Measurements from ENCODE around the gene KCNIP4.

The KCNIP4 gene

DNA sequence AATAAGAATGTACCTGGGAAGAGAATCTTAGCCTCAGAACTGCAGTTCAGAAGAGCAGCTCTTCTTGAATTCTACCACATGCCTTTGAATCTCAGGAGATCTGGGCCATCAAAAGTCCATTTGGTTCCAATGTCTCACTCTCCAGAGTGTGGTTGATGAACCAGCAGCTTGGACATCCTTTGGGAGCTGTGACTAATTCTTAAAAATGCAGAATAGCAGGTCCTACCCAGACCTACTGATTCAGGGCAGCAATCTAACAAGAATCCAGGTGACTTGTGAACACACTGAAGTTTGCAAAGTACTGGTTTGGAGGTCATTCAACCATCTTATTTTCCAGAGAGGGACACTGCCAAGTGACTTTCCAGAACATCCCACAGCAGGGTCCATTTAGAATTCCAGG, 1003.6 kb downstream of the KCNIP4 start:
- DNase-seq (ENCODE audit: low spot score): no peak

DNA sequence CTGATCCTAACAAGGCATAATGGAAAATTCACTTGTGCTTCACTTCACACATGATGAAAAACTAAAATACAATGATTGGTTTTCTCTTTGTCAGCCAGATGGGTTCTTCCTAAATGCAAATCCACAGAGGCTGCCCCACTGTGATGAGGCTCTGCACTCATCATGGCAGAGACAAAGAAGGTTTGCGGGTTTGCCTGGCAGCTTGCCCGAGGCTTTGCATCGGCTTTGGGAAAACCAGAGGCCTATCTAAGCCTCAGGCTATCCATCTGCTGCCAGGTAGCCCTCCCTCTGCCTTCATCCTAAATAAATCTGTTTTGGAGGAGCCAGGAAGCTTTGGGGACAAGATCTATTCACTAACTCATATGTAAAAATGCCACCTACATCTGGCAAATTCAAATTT, 1004.1 kb downstream of the KCNIP4 start:
- no peak for DNase-seq (ENCODE audit: low spot score)

DNA sequence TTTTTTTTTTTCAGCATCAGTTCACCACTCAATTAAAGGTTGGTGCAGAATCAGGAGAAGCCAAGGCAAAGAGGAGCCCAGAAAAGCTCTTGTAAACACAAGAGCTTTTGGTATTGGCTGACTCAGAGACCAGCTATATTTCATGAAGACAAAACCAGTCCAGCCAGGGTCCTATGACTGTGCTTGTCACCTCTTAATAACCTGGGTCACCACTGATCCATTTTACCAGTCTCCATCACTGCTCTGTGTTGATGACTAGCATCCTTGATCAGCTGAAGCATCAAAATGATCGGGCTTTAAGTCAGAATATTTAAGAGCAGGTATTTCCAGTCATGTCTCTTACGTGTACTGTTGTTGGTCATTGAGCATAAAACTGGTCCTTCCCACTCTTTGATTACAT, 1010.4 kb downstream of the KCNIP4 start:
- no peak for DNase-seq (ENCODE audit: low spot score)

DNA sequence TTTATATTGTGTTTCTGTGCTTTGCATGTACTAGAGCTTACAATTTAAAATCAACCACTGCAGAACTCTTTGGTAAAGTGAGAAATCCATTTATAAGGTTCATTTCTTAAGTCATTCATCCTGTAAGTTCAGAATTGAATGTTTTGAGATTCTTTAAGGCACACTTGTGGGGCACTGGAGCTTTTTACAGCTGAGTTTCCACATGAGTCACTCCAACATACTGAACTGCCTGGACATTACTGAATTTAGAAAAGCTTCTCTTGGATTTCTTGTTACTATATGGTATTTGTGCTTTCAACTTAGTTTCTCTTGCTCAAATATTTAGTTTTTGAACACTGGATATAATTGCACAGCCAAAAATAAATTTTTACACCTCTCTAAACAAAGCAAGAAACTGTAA, 1022.0 kb downstream of the KCNIP4 start:
- no peak for DNase-seq (ENCODE audit: low spot score)

DNA sequence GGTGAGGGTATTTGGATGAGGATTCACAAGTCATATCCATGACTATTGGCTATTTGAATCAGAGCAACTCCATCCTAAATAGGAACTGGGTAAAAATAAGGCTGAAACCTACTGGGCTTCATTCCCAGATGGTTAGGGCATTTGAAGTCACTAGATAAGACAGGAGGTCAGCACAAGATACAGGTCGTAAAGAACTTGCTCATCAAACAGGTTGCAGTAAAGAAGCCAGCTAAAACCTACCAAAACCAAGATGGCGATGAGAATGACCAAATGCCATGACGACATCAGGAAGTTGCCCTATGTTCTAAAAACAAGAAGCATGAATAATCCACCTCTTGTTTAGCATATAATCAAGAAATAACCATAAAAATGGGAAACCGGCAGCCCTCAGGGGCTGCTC, 1023.4 kb downstream of the KCNIP4 start:
- DNase-seq (ENCODE audit: low spot score): no peak

DNA sequence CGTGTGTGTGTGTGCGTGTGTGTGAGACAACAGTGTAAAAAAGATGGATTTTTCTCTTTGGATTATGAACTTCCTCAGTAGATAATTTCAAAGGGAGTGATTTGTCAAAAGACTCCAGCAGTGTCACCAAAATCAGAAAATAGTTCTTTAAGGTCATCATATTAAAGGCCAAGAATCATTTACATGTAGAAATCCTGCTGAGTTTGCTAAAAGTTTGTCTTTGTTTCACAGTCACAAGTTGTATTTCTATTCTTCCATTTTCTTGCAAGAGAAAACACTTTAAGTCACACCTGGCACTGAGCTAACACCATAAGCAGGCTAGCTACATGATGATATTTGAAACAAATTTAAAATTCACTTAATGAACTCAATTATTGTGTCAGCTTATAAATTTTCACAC, 1025.6 kb downstream of the KCNIP4 start:
- DNase-seq (ENCODE audit: low spot score): no peak

DNA sequence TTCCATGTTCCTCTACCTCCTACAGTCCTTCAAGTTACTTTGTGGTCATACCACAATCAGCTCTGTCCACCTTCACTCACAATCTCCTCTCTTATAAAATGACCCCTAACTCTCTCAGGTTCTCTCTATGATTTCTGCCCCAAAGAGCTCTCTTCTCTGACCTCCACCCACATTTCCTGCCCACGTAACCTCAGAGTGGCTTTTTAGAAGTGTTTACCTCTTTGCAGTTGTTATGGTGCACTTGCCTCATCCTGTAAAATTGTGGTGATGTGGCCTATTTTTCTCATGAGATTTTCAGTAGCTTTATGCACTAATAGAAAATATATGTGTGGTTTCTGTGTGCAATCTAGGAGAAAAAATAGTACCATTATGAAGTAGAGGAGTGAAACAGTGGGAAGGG, 1032.5 kb downstream of the KCNIP4 start:
- no peak for DNase-seq (ENCODE audit: low spot score)

DNA sequence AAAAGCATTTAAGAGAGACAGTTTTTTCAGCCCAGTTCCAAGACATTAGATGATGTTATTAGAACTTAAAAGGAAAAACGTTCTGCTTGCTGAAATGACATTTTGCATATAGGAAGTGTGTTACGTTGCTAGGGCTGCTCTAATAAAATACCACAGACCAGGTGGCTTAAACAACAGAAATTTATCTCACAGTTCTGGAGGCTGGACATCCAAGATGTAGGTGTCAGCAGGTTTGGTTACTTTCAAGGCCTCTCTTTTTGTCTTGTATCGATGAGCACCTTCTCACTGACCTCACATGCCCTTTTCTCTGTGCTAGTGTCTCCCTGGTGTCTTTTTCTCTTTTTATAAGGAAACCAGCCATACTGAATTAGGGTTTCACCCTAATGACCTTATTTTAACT, 1043.6 kb downstream of the KCNIP4 start:
- DNase-seq (ENCODE audit: low spot score): no peak

DNA sequence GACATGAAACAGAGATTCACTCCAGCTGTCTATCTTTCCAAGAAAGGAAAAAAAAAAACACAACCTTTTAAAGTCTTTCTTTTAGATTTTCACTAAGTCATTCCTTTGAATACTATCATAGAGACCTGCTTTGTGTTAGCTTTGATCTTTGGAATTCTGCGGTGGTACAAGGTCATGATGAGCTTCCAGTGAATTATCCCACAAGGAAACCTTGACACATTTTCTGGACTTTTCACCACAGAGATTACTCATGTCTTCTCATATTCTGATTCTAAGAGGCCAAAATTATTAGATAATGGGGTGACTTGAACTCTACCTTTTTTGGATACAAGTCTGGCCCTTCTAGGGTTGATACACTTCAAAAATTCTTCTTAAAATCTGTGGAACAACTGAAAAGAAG, 1046.7 kb downstream of the KCNIP4 start:
- no peak for DNase-seq (ENCODE audit: low spot score)

DNA sequence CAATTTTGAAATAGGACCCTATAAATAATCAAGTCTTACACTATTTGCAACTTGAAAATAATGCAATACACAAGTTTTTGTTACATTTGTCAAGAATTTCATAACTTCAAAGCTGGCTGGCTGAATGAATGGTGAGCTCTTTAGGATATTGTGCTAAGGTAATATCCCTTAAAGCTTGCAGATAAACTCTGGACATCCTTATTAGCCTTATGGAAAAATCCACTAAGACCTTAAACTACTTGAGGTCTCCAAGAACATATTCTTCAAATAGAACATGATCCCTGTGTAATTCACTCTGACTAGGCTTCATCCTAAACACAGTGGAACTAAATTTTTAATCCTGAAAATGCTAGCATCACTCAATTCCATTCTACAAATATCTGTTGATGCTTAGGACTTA, 1049.0 kb downstream of the KCNIP4 start:
- no peak for DNase-seq (ENCODE audit: low spot score)

DNA sequence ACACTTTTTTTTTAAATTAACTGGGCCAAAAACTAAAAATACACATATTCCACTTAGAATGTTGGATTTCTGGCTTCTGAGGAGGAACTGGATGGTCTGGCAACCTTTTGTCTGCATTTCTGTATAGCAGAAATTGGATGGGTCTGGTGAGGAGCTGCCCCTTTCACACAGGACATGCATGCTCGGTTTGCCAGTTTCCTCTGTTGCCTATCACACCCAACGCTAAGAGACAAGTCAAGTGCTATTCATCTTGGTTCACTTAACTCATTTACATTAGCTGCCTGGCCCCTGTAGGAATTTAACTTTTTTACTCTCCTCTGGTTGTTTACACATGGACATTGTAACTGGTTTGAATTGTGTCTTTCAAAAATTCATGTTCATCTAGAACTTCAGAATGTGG, 1052.6 kb downstream of the KCNIP4 start:
- DNase-seq (ENCODE audit: low spot score): no peak

DNA sequence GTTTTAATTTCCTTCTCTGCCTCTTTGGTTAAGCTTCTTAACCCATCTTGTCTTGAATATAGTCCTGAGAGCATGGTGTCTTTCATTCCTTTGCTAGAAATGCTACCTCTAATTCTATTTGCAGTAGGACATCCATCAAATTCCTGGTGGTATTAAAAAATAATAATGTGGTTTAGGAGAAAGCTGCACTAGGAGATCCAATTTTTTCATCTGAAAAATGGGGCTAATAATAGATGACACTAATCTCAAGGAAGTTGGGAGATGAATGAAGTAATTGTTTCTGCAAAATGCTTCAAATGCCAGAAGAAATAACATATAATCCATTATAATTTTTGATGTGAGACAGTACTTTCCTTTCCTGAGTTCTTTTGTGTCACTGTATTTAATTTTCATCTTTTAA, 1053.4 kb downstream of the KCNIP4 start:
- no peak for DNase-seq (ENCODE audit: low spot score)

DNA sequence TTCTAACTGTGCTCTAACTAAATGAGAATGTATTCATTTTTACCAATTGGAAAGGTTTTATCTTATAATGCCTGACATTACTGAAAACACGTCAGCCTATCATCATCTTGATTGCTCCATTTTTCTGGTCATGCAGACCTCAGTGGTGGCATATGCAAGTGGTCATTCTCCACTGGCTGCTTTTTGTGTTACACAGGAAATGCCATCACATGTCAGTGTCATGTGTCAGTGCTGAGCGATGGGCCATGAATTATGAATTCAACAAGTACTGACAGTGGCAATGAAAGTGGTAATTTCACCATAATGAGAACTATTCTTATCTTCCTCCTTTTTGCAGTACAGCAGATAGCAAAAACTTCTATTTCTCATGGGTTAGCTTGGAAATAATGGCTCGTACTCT, 1057.8 kb downstream of the KCNIP4 start:
- no peak for DNase-seq (ENCODE audit: low spot score)

DNA sequence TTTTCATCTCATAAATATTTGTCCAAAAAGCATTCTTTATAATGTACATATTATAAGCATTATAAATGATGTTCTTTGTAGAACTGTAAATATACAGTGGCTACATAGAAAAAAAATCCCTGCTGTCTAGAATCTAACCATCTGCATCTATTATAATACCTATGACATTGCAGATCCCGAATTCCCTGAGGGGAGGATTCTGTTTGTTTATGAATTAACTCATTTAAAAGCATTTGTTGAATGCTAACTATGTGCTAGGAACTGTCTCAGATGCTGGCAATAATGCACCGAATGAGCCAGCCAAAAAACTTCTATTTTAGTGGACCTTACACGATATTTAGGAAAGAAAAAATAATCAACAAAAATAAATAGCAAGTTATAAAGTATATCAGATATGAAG, 1058.7 kb downstream of the KCNIP4 start:
- DNase-seq (ENCODE audit: low spot score): no peak

DNA sequence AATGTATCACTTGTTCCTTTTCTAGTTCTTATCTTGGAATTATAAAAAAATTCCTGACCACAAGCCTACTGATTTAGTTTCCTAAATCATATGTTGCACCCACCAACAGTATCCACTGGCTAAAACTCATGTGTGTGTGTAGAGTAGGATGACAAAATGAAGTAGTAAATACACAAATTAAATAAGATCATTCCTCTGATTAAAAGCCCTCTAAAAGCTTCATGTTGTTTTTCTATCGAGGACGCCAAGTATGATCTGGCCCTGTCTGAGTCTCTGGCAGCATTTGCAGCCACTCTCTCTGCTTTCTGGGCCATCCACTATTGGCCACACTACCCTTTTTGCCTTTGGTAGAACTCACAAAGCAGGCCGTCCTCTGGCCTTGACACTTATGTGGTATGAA, 1064.9 kb downstream of the KCNIP4 start:
- no peak for DNase-seq (ENCODE audit: low spot score)

DNA sequence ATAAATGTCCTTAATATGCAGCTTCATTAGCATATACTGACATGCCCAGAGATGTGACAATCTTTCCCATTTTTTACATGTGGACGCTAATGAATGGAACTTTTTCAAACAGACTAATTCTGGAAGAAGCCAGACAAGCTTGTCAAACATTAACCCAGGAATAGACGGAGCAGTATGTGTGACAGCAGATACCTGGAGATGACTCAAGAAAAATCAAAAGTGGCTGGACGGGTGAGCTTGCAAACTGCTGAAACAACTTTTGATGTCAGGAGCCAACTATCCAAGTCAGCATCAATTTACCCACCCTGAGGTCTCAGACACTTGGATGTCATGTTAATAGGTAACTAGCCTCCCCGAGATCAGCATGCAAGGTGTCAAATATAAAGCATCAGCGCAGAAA, 1065.3 kb downstream of the KCNIP4 start:
- DNase-seq (ENCODE audit: low spot score): no peak

DNA sequence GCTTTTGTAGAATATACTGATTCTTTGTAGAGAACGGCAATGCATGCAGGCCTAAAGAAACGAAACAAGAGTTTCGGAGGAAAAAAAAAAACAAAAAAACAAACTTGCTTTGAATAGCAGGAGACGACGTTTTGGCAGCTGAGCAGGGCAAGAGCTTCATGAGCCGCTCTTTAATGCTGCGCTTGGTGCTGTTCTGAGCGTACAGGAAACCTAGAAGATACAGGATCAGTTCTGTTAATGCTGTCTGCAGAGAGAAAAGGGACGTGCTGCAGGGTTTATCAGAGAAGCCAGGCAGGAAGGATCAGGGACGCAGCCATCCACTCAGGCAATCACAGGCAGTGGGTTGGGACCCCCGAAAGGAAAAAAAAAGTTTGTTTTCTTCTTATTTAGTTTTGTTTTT, 1066.1 kb downstream of the KCNIP4 start:
- DNase-seq (ENCODE audit: low spot score): no peak

DNA sequence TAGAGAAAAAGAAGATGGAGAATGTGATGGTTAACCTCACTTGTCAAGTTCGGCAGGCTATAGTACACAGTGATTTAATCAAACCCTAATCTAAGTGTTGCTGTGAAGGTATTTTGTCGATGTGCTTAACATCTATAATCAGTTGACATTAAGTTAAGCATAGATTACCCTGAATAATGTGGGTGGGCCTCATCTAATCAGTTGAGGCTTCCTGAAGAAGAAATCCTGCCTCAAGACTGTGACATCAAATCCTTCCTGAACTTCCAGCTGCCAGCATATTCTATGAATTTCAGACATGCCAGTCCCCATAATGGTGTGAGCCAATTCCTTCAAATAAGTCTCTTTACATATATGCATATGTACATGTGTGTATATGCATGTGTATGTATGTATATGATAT, 1066.9 kb downstream of the KCNIP4 start:
- no peak for DNase-seq (ENCODE audit: low spot score)

DNA sequence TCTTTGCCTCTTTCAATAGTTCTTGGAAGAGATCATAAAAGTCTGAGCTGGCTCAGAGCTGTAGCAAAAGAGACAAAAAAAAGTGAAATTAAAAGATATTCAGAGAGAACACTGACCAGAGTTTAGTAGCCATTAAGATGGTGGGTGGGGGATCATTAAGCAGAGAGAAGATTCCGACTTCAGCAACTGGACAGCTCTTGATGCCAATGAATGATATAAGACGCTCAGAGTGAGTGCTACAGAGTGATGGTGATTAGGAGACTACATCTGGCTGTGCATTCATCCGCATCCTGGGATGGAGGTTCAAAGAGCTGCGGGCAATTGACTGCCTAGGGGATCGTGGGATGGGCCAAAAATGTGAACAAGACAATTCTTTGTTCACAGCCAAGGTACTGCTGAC, 1069.8 kb downstream of the KCNIP4 start:
- no peak for DNase-seq (ENCODE audit: low spot score)

DNA sequence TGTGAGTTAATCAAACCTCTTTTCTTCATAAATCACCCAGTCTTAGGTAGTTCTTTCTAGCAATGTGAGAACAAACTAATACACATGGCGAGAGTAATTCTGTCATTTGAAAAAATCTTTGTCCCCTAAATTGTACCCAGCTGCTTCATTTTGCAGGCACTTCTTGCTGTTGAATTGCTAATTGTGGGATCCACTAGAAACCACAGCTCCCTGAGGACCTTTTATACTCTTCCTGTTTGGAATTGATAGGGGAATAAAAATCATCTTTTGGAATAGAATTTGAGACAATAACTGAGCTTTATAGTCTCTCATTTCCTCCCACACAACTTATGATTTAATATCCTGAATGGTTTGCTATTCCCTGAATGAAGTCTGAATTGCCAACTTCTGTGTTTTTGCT, 1078.1 kb downstream of the KCNIP4 start:
- DNase-seq (ENCODE audit: low spot score): no peak

DNA sequence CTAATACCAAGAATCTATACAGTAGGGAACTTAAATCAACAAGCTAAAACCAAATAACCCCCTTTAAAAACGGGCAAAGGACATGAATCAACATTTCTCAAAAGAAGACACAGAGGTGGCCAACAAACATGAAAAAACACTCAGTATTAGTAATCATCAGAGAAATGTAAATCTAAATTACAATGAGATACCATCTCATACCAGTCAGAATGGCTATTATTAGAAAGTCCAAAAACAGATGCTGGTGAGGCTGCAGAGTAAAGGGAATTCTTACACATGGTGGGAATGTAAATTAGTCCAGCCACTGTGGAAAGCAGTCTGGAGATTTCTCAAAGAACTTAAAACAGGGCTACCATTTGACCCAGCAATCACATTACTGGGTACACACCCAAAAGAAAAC, 1080.5 kb downstream of the KCNIP4 start:
- DNase-seq (ENCODE audit: low spot score): no peak

DNA sequence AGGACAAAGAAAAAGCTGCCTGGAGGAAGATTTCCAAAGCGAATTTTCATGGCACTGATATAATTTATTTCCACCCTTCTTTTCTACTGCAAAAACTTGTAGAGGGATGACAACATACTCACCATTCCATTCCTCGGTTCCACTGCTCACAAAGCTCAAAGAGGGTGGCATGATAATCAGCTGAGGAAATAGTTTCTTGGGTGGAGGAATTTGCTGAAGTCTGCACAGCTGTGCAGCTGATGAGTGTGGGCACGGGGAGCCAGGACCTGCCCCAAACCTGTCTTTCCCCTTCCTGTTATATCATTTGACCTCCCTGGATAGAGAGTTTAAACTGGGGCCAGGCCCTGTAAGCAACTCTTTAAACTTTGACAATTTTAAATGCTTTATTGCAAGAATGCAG, 1087.7 kb downstream of the KCNIP4 start:
- no peak for DNase-seq (ENCODE audit: low spot score)

DNA sequence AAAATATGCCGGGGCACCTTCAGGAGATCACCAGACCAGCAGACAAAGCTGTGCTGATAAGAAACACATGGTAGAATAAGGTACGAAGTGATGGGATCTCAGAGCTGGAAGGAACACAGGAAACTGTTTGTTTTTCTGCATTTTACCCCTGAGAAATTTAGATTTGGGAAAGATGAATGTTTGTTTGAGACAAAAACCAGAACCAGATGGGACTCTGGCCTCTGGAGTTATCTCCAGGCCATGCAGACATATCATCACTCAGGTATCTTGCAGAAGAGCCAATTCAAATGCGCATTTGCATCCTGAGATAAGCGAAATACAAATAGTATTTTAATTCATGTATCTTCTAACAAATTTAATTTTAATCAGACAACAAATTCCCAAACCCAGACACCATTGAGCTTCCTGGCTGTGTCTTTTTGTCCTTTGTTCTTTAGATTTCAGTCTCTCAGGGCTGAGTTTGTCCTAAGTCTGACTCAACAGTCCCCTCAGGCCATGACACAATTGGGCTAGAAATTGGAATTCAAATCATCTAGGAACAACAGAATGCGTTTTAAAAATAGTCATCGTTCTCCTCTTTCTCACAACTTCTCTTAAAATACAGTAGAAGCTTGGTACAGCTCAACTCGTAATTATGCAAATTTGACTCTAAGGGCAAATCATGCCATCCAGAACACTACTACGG, 1089.3 kb downstream of the KCNIP4 start:
- DNase-seq (ENCODE audit: low spot score): no peak

DNA sequence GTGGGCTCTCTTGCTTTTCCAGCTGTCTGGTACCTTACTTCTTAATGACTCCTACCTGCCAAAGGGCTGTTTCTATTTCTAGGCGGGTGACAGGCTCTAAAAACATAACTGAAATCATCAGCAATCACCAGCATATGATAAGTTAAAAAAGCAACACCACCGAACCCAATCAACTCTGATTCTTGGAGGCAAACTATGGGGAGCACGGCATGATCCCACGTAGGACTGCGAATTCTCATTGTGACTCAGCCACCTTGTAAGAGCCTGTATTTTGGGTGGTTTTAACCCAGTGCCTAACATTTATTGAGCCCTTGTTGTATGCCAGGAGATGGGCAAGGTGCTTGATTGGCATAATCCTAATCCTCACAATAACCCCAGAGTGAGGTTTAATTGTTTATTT, 1091.5 kb downstream of the KCNIP4 start:
- no peak for DNase-seq (ENCODE audit: low spot score)
